HL-60/S4 treated with retinoic acid at 250 ng/mL for 4 days and 3 days (cell line): ENCODE measurements around the gene TMOD2.

Experiments used
- in situ Hi-C: fragments of 300-500 bp; cut with MboI; formaldehyde crosslinking; loops from 2 replicates; pipeline ENCODE4 v1.7.0; 2022; ENCODE audit warnings: low sequenced_read_pairs

Gene TMOD2

GRCh38 chr15:51750792-51751696 is at the start of gene TMOD2:
Gene TMOD2, plus strand, starts transcription at chr15:51751597. Its CDS starts 14,845 bp downstream, at chr15:51766442.
- in situ Hi-C loops: no loop called here

- in situ Hi-C loops: no loop called here
Observed at GRCh38 chr15:51702710-51703109, 48.7 kb upstream of the TMOD2 start.

GRCh38 chr15:51706291-51706690 is 45.1 kb upstream of the TMOD2 start:
- in situ Hi-C loops: no loop called here

GRCh38 chr15:51706926-51707608 is 44.3 kb upstream of the TMOD2 start:
- in situ Hi-C loops: no loop called here

- in situ Hi-C loops: no loop called here
Observed at GRCh38 chr15:51708013-51708412, 43.4 kb upstream of the TMOD2 start.

- in situ Hi-C loops: no loop called here
Observed at GRCh38 chr15:51709031-51709430, 42.4 kb upstream of the TMOD2 start.

GRCh38 chr15:51714162-51714561 is 37.2 kb upstream of the TMOD2 start:
- in situ Hi-C loops: no loop called here

- in situ Hi-C loops: no loop called here
Observed at GRCh38 chr15:51714911-51715310, 36.5 kb upstream of the TMOD2 start.

GRCh38 chr15:51718219-51718618 is 33.2 kb upstream of the TMOD2 start:
- in situ Hi-C loops: no loop called here

- in situ Hi-C loops: no loop called here
Observed at GRCh38 chr15:51718746-51719145, 32.7 kb upstream of the TMOD2 start.

GRCh38 chr15:51720201-51720995 is 31.0 kb upstream of the TMOD2 start:
- in situ Hi-C loops: no loop called here

GRCh38 chr15:51721199-51721960 is 30.0 kb upstream of the TMOD2 start:
- in situ Hi-C loops: no loop called here

GRCh38 chr15:51724199-51724598 is 27.2 kb upstream of the TMOD2 start:
- in situ Hi-C loops: no loop called here

GRCh38 chr15:51724673-51725072 is 26.7 kb upstream of the TMOD2 start:
- in situ Hi-C loops: no loop called here

- in situ Hi-C loops: no loop called here
Observed at GRCh38 chr15:51726302-51727073, 24.9 kb upstream of the TMOD2 start.

- in situ Hi-C loops: no loop called here
Observed at GRCh38 chr15:51727141-51727897, 24.1 kb upstream of the TMOD2 start.

GRCh38 chr15:51731549-51732267 is 19.7 kb upstream of the TMOD2 start:
- in situ Hi-C loops: no loop called here

GRCh38 chr15:51732646-51733045 is 18.8 kb upstream of the TMOD2 start:
- in situ Hi-C loops: no loop called here
